Stimulated activated CD4-positive, alpha-beta T cell treated with anti-CD3 and anti-CD28 coated beads, Interleukin-1b, Interleukin-23, amount 100 ng/mL, for 24 hours (primary cell): ENCODE data around the gene FSTL1.

Experiments used
- DNase-seq, 4 experiments: peaks; one replicate each; pipeline ENCODE4 v3.0.0-alpha.2; 2020; ENCODE audit warnings: low read depth in 4 of 4, low spot score in 1 of 4

Gene FSTL1

GRCh38 chr3:120440001-120440703 lies 10.6 kb downstream of the FSTL1 start:
- no peak for DNase-seq

DNA sequence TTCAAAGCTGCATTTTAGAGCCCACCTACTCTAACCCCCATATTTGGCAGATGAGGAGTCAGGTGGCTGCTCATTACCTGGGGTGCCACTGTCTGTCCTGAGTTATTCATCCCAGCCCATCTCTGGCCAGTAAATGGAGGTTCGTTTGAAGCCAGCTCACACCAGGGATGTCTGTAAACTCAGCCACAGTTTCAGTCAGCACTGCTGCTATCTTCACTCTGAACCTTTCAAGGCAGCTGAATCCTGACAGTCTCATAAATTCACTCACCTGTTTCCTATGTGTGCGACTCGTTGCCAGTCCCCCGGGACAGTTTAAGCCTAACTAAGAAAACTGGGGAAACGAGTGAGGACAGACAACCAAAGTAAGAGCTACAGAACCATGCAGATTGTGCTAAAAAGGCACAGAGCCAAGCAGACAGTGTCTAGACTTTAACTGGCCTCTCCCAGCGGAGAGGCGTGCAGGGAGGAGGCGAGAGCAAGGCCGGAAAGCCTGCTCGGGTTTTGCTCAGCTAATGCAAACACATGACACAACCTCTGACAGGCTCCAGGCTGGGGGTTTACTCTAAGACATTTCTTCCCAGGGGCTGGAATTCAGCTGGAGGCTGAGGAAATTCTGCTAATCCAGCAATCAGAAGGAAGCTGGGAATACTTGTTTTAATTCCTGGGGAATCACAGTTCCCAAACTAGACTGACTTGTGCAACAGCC lies 12.0 kb downstream of the FSTL1 start:
- no peak for DNase-seq

- DNase-seq = no peak
Measured at GRCh38 chr3:120438216-120438615, 12.6 kb downstream of the FSTL1 start.

GRCh38 chr3:120437559-120437958 lies 13.2 kb downstream of the FSTL1 start:
- DNase-seq = no peak

GRCh38 chr3:120436523-120437050 lies 14.2 kb downstream of the FSTL1 start:
- no peak for DNase-seq

DNA sequence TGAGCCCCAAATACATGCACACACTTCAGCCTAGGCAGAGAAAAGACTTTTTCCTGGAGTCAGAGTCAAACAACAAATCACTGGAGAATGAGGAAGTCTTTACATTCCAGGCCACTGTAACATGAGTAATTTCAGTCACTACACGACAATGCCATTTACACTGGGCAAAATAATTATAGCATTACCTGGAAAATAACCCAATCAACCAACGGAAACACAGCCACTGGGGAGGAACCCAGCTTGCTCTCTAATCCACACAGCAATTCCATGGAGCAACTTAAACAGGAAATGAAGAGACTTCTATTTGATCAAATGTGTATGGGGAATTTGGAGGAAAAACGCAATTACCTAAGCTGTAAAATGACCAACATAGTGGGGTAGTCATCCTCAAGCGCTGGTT lies 15.2 kb downstream of the FSTL1 start:
- no peak for DNase-seq

DNA sequence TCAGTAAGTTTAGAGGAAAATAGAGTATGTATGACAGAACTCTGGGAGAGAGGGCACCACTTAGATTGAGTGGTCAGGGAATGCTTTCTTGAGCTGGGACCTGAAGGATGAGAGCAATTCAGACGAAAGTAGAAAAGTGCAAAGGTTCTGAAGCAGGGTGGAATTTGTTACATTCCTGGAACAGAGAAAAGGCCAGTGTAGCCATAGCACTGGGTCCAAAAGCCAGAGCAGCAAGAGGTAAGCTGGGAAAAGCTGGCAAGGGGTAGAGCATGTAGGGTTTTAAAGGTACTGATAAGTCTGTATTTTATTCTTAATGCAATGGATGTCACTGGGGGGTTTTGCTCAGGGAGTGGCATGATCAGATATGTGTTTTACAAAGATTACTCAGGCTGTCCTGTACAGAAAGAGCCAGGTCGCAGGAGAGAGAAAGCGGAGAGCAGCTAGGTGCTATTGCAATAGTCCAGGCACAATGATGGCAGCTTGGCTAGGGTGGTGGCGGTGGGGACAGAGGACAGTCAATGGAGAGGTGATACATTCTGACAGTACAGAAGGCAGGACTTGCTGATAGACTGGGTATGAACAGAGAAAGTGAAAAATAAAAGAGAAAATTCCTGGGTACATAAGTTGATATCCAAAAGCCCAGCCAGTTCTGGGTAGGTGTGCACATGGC lies 17.0 kb downstream of the FSTL1 start:
- no peak for DNase-seq

- DNase-seq = no peak
Measured at GRCh38 chr3:120432150-120432860, 18.5 kb downstream of the FSTL1 start.

DNA sequence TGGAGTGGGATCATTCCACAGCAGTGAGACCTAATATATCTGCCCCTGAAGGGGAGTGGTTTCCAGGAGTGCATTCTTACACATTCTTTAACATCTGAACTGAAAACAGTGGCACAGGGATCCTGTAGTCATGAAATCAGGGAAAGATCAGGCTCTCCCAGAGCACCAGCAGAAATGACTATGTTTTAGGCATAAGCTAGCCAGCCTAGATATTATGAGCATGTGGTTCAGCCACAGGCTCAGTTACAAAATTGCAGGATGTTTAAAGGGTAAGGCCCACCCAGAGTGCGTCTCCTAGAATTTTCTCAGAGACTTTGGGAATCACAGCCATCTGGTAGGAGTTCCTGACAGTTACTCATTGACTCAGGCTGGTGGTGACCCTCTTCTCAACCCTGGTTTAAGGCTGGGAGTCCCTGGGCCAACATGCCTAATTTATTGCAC lies 20.9 kb downstream of the FSTL1 start:
- DNase-seq = no peak

GRCh38 chr3:120428924-120429323 lies 21.9 kb downstream of the FSTL1 start:
- DNase-seq = no peak

GRCh38 chr3:120427201-120427600 lies 23.6 kb downstream of the FSTL1 start:
- DNase-seq = no peak

DNA sequence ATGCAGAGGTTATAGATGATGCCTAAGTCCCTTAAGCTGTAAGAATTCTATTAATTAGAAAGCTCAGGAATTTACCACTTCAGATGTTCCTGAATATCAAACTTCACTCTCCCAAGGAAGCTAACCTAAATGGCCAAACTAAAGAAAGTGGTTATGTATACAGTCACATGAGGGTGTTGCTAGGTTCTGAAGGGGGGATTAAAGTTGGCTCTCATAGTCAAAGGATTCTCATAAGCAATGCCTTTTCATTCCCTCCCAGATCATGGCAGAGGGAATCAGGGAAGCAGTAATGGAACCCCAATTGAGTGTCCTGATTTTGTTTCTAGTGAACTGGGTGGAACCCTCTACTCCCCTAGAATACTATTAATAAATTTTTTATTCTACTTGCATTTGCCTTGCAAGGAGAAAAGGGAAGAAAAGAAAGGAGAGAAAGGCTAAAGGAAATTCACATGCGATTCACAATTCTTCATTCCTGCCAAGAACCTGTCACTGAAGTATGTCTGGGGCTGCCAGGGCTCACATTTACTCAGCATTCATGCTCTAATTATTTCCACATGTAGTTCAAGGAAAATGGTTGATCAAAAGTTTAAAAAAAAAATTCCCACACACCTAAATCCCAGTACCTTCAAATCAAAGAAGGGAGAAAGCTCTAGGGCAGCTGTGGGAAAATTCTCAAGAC lies 25.1 kb downstream of the FSTL1 start:
- DNase-seq = no peak

GRCh38 chr3:120424976-120425570 lies 25.7 kb downstream of the FSTL1 start:
- no peak for DNase-seq

- no peak for DNase-seq
Measured at GRCh38 chr3:120424506-120424905, 26.3 kb downstream of the FSTL1 start.

DNA sequence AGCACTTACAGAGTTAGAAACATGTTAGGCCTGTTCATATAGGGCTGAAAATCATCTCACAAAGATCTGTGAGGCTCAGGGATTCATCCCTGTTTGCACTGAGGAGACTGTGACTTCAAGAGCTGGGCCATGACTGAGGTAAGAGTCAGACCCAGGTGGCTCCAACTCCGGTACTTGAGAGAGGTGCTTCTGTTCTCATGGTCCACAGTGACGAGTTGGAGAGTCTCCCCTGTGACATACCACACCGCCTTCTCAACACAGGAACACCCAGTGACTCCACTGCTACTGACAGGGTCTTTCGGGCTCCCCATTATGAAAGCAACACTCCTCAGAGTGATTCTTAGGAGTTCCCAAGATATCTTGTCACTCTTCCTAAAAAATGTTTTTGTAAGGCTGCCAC lies 27.4 kb downstream of the FSTL1 start:
- DNase-seq = no peak

DNA sequence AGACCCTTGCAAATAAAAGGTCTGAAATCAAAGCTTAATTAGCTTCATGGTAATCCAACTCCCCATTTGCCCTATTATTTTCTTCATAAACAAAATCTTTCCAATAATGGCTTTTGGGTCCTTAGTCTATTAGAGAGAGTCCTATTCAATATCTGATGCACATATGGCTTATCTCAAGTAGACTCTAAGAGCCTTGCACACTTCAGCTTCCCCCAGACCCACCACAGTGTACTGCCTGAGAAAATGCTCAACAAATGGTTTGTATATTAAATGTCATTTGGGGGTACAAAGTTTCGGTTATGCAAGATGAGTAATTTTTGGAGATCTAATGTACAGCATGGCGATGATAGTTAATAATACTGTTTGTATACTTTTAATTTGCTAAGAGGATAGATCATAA lies 28.9 kb downstream of the FSTL1 start:
- DNase-seq = no peak

GRCh38 chr3:120420928-120421551 lies 29.8 kb downstream of the FSTL1 start:
- DNase-seq = no peak

DNA sequence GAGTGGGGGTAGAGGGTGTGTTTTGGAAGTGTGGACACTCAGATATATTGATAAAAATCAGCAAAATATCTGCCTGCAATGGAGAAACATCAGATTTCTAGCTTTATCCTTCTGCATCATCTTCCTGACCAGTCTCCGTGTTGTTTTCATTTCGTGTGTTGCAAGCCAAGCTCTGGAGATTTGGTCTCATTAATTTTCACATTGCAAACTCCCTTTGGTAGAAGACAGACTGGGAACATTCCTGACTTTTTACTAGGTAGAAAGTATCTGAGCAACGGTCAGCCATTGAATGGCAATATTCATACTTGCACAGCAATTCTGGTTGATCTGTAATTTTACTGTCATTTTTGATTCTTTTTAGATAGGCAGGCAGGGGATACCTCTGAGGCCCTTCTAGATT lies 30.4 kb downstream of the FSTL1 start:
- DNase-seq = no peak

DNA sequence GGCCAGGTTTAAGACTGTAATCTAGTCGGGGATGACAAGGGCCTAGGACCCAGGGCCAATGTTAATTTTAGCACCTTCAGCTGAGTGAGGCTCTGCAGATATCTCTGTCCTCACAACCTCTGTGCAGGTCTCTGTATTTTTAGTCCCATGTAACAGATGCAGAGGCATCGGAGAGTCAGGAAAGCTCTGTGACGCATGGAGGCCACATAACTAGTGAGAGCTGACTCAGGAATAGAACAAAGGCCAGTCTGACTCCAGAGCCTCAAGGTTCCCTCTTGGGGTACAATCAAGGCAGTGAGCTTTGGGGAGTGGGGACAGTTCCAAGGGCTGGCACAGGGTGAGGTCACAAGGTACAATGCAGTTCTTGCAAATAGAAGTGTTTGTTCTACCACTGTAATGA lies 31.0 kb downstream of the FSTL1 start:
- no peak for DNase-seq
